ENCODE measurements around the gene P2RY6.

DNA sequence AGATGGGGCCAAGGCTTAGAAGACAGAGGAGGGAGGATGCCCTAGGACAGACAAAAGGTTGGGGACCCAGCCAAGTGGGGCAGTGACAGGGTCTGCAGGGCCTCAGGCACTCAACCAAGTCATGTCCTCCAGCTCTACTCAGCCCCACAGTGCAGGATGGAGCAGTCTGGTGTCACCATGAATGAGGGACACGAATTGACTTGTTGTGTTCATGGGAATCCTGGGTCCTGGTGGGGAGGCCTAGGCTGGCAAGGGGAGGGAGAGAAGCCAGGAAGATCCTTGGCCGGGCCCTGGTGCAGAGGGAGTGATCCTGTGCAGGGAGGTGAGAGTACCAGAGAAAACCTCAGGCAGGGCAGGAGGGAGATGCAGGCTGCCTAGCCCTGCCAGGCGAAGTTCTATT lies 12.0 kb downstream of the P2RY6 start:
- TF ChIP-seq, protein P1, sequence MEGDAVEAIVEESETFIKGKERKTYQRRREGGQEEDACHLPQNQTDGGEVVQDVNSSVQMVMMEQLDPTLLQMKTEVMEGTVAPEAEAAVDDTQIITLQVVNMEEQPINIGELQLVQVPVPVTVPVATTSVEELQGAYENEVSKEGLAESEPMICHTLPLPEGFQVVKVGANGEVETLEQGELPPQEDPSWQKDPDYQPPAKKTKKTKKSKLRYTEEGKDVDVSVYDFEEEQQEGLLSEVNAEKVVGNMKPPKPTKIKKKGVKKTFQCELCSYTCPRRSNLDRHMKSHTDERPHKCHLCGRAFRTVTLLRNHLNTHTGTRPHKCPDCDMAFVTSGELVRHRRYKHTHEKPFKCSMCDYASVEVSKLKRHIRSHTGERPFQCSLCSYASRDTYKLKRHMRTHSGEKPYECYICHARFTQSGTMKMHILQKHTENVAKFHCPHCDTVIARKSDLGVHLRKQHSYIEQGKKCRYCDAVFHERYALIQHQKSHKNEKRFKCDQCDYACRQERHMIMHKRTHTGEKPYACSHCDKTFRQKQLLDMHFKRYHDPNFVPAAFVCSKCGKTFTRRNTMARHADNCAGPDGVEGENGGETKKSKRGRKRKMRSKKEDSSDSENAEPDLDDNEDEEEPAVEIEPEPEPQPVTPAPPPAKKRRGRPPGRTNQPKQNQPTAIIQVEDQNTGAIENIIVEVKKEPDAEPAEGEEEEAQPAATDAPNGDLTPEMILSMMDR (IDR thresholded peaks at IDR 0.05) = no peak
- TF ChIP-seq EP300 (IDR thresholded peaks at IDR 0.05) (no peak), POLR2A (IDR thresholded peaks at IDR 0.05) (no peak)

All from suprapubic skin (tissue), 3 donors.